Upper lobe of left lung (tissue), 4 donors: Measurements from ENCODE around the gene MOV10L1.

Experiments used
- CTCF ChIP-seq, 6 experiments: fragments of 450-650 bp in 4 of 6; fragments of 200-600 bp in 2 of 6; sonication (generic) in 2 of 6; IDR thresholded peaks; one replicate each; pipeline ENCODE4 v1.5.1; 2016 to 2019; ENCODE audit warnings: antibody characterized with exemption in 6 of 6
- EP300 ChIP-seq, 4 donors: sonication (generic); formaldehyde crosslinking; IDR thresholded peaks; one replicate each; pipeline ENCODE4 v1.5.1; 2017; ENCODE audit warnings: antibody characterized with exemption in 4 of 4, control low read depth in 2 of 4
- POLR2A ChIP-seq, 4 donors: fragments of 450-650 bp; IDR thresholded peaks; one replicate each; pipeline ENCODE4 v1.5.1; 2016 to 2017; ENCODE audit warnings: antibody characterized with exemption in 4 of 4, mild to moderate bottlenecking in 2 of 4
- POLR2AphosphoS5 ChIP-seq, 2 donors: sonication (generic); formaldehyde crosslinking; IDR thresholded peaks; one replicate each; pipeline ENCODE4 v1.5.1; 2017; ENCODE audit warnings: antibody characterized with exemption in 2 of 2

- no peak for TF ChIP-seq POLR2AphosphoS5 (IDR thresholded peaks at IDR 0.05)
- no peak for TF ChIP-seq POLR2A (IDR thresholded peaks at IDR 0.05)
- no peak for TF ChIP-seq CTCF (IDR thresholded peaks at IDR 0.05)
- no peak for TF ChIP-seq EP300 (IDR thresholded peaks at IDR 0.05)
Observed at GRCh38 chr22:50084080-50084477, 5.7 kb upstream of the MOV10L1 start.
